ENCODE measurements around the gene MET. TPM values are rescaled to one million over a fixed set of nuclear protein-coding genes. Genes with fewer than 3 reads are reported as not detected.
"Not testable (repeated sequence)": the region's sequence is repeated elsewhere in the genome, so short reads cannot be mapped to it uniquely, and the experiment has no call there.

Gene MET
- total and polyA plus RNA-seq, 2 of the 13 experiments (the other 11 are each of a cell fraction or from before 2014, with no cell fraction given), result 21.8 to 31.5 TPM

GRCh38 chr7:116742641-116743040 lies 70.6 kb downstream of the MET start (continued):
- TF ChIP-seq MZF1 (CRISPR knock-in tag; IDR thresholded peaks at IDR 0.05; ENCODE audit: borderline replicate concordance) (no peak), PLRG1 (conservative IDR thresholded peaks at IDR 0.05) (no peak), ZNF205 (CRISPR knock-in tag; IDR thresholded peaks at IDR 0.05) (no peak), ZNF251 (CRISPR knock-in tag; IDR thresholded peaks at IDR 0.05) (no peak)

GRCh38 chr7:116743835-116744234 lies 71.8 kb downstream of the MET start:
- POLR2A ChIA-PET; H3K79me2 ChIP-seq (ENCODE audit: insufficient read depth, low read length); CTCF ChIA-PET (ENCODE audit: low intra/inter-chr PET ratio, low total read pairs); H4K20me1 ChIP-seq (ENCODE audit: insufficient read depth, low read length); ATAC-seq; H2AFZ ChIP-seq (ENCODE audit: low read length); FAIRE-seq; BruUV-seq (replicated peaks); H3K27ac ChIP-seq (ENCODE audit: extremely low read length, insufficient read depth, low read length); in situ Hi-C loops (cut with HindIII; ENCODE audit: extremely low pct_ligation_motif_present, low pct_unique_long_range_greater_than_20kb); H3K9me3 ChIP-seq (ENCODE audit: low read length); H3K36me3 ChIP-seq (replicated peaks in 1 of 2; ENCODE audit: control insufficient read depth in 1 of 2, insufficient read depth in 2 of 2, low read length in 2 of 2); H3K27me3 ChIP-seq (ENCODE audit: control insufficient read depth in 1 of 2, insufficient read depth in 2 of 2, low read length in 2 of 2); H3K4me2 ChIP-seq (ENCODE audit: low read depth, low read length); H3K9ac ChIP-seq (ENCODE audit: insufficient read depth, low read depth, low read length); DNase-seq (ENCODE audit: low spot score); H3K4me3 ChIP-seq (replicated peaks in 1 of 3; ENCODE audit: insufficient read depth in 1 of 3, low read depth in 2 of 3, low read length in 3 of 3): not testable (repeated sequence)
- WGBS (ENCODE audit: low lambda C conversion rate), result 47% methylated on average over 2 of the region's 2 CpGs
- H3K4me1 ChIP-seq (ENCODE audit: insufficient read depth, low read length), result peaks cover 52% of the 10 kb centered on the region
- intact Hi-C loops (cut with micrococcal nuclease; ENCODE audit: unreplicated experiment), result loop anchor here (5.0 kb wide), 2 partner anchors 63 to 152 kb away; no protein-coding TSS in a partner anchor

- H3K27me3 ChIP-seq (ENCODE audit: control insufficient read depth in 1 of 2, insufficient read depth in 2 of 2, low read length in 2 of 2); H3K36me3 ChIP-seq (replicated peaks in 1 of 2; ENCODE audit: control insufficient read depth in 1 of 2, insufficient read depth in 2 of 2, low read length in 2 of 2); in situ Hi-C loops (cut with HindIII; ENCODE audit: extremely low pct_ligation_motif_present, low pct_unique_long_range_greater_than_20kb); H2AFZ ChIP-seq (ENCODE audit: low read length); intact Hi-C loops (cut with micrococcal nuclease; ENCODE audit: unreplicated experiment); H3K9ac ChIP-seq (ENCODE audit: insufficient read depth, low read depth, low read length); H4K20me1 ChIP-seq (ENCODE audit: insufficient read depth, low read length); H3K4me3 ChIP-seq (replicated peaks in 1 of 3; ENCODE audit: insufficient read depth in 1 of 3, low read depth in 2 of 3, low read length in 3 of 3); H3K27ac ChIP-seq (ENCODE audit: extremely low read length, insufficient read depth, low read length); H3K4me2 ChIP-seq (ENCODE audit: low read depth, low read length); CTCF ChIA-PET (ENCODE audit: low intra/inter-chr PET ratio, low total read pairs); H3K9me3 ChIP-seq (ENCODE audit: low read length); FAIRE-seq; H3K79me2 ChIP-seq (ENCODE audit: insufficient read depth, low read length); ATAC-seq; DNase-seq (ENCODE audit: low spot score); POLR2A ChIA-PET; BruUV-seq (replicated peaks): not testable (repeated sequence)
- WGBS (ENCODE audit: low lambda C conversion rate), result 97% methylated on average over 5 of the region's 5 CpGs
- peaks cover 27% of the 10 kb centered on the region for H3K4me1 ChIP-seq (ENCODE audit: insufficient read depth, low read length)
Observed at GRCh38 chr7:116746388-116746787, 74.4 kb downstream of the MET start.

- H2AFZ ChIP-seq (ENCODE audit: low read length); CTCF ChIA-PET (ENCODE audit: low intra/inter-chr PET ratio, low total read pairs); H3K9ac ChIP-seq (ENCODE audit: insufficient read depth, low read depth, low read length); H3K4me3 ChIP-seq (replicated peaks in 1 of 3; ENCODE audit: insufficient read depth in 1 of 3, low read depth in 2 of 3, low read length in 3 of 3); H4K20me1 ChIP-seq (ENCODE audit: insufficient read depth, low read length); intact Hi-C loops (cut with micrococcal nuclease; ENCODE audit: unreplicated experiment); H3K79me2 ChIP-seq (ENCODE audit: insufficient read depth, low read length); FAIRE-seq; POLR2A ChIA-PET; H3K9me3 ChIP-seq (ENCODE audit: low read length); H3K27ac ChIP-seq (ENCODE audit: extremely low read length, insufficient read depth, low read length); H3K4me2 ChIP-seq (ENCODE audit: low read depth, low read length); in situ Hi-C loops (cut with HindIII; ENCODE audit: extremely low pct_ligation_motif_present, low pct_unique_long_range_greater_than_20kb); H3K4me1 ChIP-seq (ENCODE audit: insufficient read depth, low read length); H3K27me3 ChIP-seq (ENCODE audit: control insufficient read depth in 1 of 2, insufficient read depth in 2 of 2, low read length in 2 of 2); H3K36me3 ChIP-seq (replicated peaks in 1 of 2; ENCODE audit: control insufficient read depth in 1 of 2, insufficient read depth in 2 of 2, low read length in 2 of 2); DNase-seq (ENCODE audit: low spot score); BruUV-seq (replicated peaks); ATAC-seq: not testable (repeated sequence)
- WGBS (ENCODE audit: low lambda C conversion rate), result 93% methylated on average over 4 of the region's 4 CpGs
Observed at GRCh38 chr7:116751070-116751469, 79.1 kb downstream of the MET start.

Measured in HepG2 (cell line).